ENCODE results near the gene ZBTB16.

ZBTB16 gene

GRCh38 chr11:114232400-114233059 lies 173.0 kb downstream of the ZBTB16 start:
- H3K27ac ChIP-seq (ENCODE audit: low read length), result no peak overlapping the region
- H3K79me2 ChIP-seq (ENCODE audit: insufficient read depth, low read length), result no peaks in the 10 kb centered on the region
- ATAC-seq (ENCODE audit: insufficient read depth, low read depth) (no peak), DNase-seq (no peak)
- H3K27me3 ChIP-seq (ENCODE audit: insufficient read depth, low read length, poor library complexity), result peaks cover 3% of the 10 kb centered on the region
- no peak overlapping the region for H3K9ac ChIP-seq (ENCODE audit: low read depth, low read length)
- no peaks in the 10 kb centered on the region for H4K20me1 ChIP-seq (ENCODE audit: insufficient read depth, low read length)
- no peak overlapping the region for H3K4me3 ChIP-seq (ENCODE audit: low read depth in 1 of 2, low read length in 2 of 2)
- no peak overlapping the region for H2AFZ ChIP-seq (ENCODE audit: low read depth, low read length)
- no peak overlapping the region for H3K4me2 ChIP-seq (ENCODE audit: insufficient read depth, low read length)
- no peaks in the 10 kb centered on the region for H3K36me3 ChIP-seq (ENCODE audit: insufficient read depth, low read length)
- no peaks in the 10 kb centered on the region for H3K9me3 ChIP-seq (ENCODE audit: insufficient read depth, low read length, severe bottlenecking)
- H3K4me1 ChIP-seq (ENCODE audit: insufficient read depth, low read length), result no peaks in the 10 kb centered on the region
- TF ChIP-seq EZH2 (IDR thresholded peaks at IDR 0.05; ENCODE audit: borderline replicate concordance, low read depth, low read length, severe bottlenecking), result no peak
- no peak for TF ChIP-seq CTCF (IDR thresholded peaks at IDR 0.05; ENCODE audit: borderline replicate concordance, extremely low read depth, low read length, poor library complexity, severe bottlenecking)

DNA sequence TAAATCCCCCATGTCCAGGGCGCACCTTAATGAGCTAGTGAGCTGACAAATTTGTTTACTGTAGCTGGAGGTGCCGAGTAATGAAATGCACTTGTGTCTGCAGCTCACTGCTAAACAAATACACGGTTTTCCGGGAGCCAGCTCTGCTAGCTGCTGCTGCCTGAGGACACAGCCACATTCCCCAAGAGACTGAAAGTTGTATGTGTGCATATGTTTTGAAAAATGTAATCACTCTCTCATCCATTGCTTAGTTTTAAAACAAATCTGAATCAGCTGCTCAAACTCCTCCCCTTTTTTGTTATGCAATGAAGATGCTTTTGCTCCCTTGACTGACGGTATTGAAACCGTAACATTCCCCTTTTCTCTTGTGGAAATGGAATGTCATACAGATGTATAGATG lies 174.2 kb downstream of the ZBTB16 start:
- no peak for DNase-seq
- H3K4me1 ChIP-seq (ENCODE audit: insufficient read depth, low read length), result no peaks in the 10 kb centered on the region
- no peaks in the 10 kb centered on the region for H4K20me1 ChIP-seq (ENCODE audit: insufficient read depth, low read length)

GRCh38 chr11:114236829-114237228 lies 177.3 kb downstream of the ZBTB16 start:
- Histone ChIP-seq H3K9me3 (ENCODE audit: insufficient read depth, low read length, severe bottlenecking) (no peaks in the 10 kb centered on the region), H3K9ac (ENCODE audit: low read depth, low read length) (no peak overlapping the region), H3K4me2 (ENCODE audit: insufficient read depth, low read length) (no peak overlapping the region), H3K4me1 (ENCODE audit: insufficient read depth, low read length) (no peaks in the 10 kb centered on the region), H3K4me3 (ENCODE audit: low read depth in 1 of 2, low read length in 2 of 2) (no peak overlapping the region), H3K27ac (ENCODE audit: low read length) (no peak overlapping the region), H3K79me2 (ENCODE audit: insufficient read depth, low read length) (no peaks in the 10 kb centered on the region), H3K36me3 (ENCODE audit: insufficient read depth, low read length) (no peaks in the 10 kb centered on the region), H4K20me1 (ENCODE audit: insufficient read depth, low read length) (no peaks in the 10 kb centered on the region), H3K27me3 (ENCODE audit: insufficient read depth, low read length, poor library complexity) (peaks cover 3% of the 10 kb centered on the region), H2AFZ (ENCODE audit: low read depth, low read length) (no peak overlapping the region)
- DNase-seq (no peak), ATAC-seq (ENCODE audit: insufficient read depth, low read depth) (no peak)
- no peak for TF ChIP-seq CTCF (IDR thresholded peaks at IDR 0.05; ENCODE audit: borderline replicate concordance, extremely low read depth, low read length, poor library complexity, severe bottlenecking)

More for the DNA sequence above, 174.2 kb downstream of the ZBTB16 start:
- no peaks in the 10 kb centered on the region for H3K36me3 ChIP-seq (ENCODE audit: insufficient read depth, low read length)
- H3K4me3 ChIP-seq (ENCODE audit: low read depth in 1 of 2, low read length in 2 of 2), result no peak overlapping the region
- TF ChIP-seq EZH2 (IDR thresholded peaks at IDR 0.05; ENCODE audit: borderline replicate concordance, low read depth, low read length, severe bottlenecking) (no peak), CTCF (IDR thresholded peaks at IDR 0.05; ENCODE audit: borderline replicate concordance, extremely low read depth, low read length, poor library complexity, severe bottlenecking) (no peak)
- H3K79me2 ChIP-seq (ENCODE audit: insufficient read depth, low read length), result no peaks in the 10 kb centered on the region
- no peak overlapping the region for H3K27ac ChIP-seq (ENCODE audit: low read length)
- no peak overlapping the region for H3K9ac ChIP-seq (ENCODE audit: low read depth, low read length)
- no peak for ATAC-seq (ENCODE audit: insufficient read depth, low read depth)
- no peak overlapping the region for H2AFZ ChIP-seq (ENCODE audit: low read depth, low read length)
- H3K4me2 ChIP-seq (ENCODE audit: insufficient read depth, low read length), result no peak overlapping the region
- no peaks in the 10 kb centered on the region for H3K9me3 ChIP-seq (ENCODE audit: insufficient read depth, low read length, severe bottlenecking)
- peaks cover 3% of the 10 kb centered on the region for H3K27me3 ChIP-seq (ENCODE audit: insufficient read depth, low read length, poor library complexity)

Measured in DND-41 (cell line).